Nephron (organoid): Measurements from ENCODE around the gene BCAS3.

Experiments
- H3K27ac Mint-ChIP-seq, 3 experiments: 2 replicates each; pipeline ENCODE4 v1.8.0; 2020; ENCODE audit warnings: mixed read lengths in 3 of 3, mild to moderate bottlenecking in 2 of 3, moderate library complexity in 1 of 3
- H3K27me3 Mint-ChIP-seq: 2 replicates; pipeline ENCODE4 v1.8.0; 2021; ENCODE audit warnings: low read depth, mild to moderate bottlenecking, moderate library complexity, mixed read lengths
- H3K36me3 Mint-ChIP-seq: 2 replicates; pipeline ENCODE4 v1.8.0; 2020; ENCODE audit warnings: low read depth, mixed read lengths
- H3K4me1 Mint-ChIP-seq: 2 replicates; pipeline ENCODE4 v1.8.0; 2020; ENCODE audit warnings: mixed read lengths
- H3K4me3 Mint-ChIP-seq, 3 experiments: 2 replicates each; pipeline ENCODE4 v1.8.0; 2020; ENCODE audit warnings: mild to moderate bottlenecking in 3 of 3, mixed read lengths in 3 of 3, moderate library complexity in 2 of 3
- H3K9me3 Mint-ChIP-seq: 2 replicates; pipeline ENCODE4 v1.8.0; 2020; ENCODE audit warnings: mixed read lengths
- TF ChIP-seq, protein P1 (sequence below), 3 experiments: fragments of 200-600 bp; sonication (generic); IDR thresholded peaks; one replicate each; pipeline ENCODE4 v1.5.0; 2021; ENCODE audit warnings: antibody characterized with exemption in 3 of 3; ENCODE audit not compliant: unreplicated experiment in 3 of 3

The BCAS3 gene

DNA sequence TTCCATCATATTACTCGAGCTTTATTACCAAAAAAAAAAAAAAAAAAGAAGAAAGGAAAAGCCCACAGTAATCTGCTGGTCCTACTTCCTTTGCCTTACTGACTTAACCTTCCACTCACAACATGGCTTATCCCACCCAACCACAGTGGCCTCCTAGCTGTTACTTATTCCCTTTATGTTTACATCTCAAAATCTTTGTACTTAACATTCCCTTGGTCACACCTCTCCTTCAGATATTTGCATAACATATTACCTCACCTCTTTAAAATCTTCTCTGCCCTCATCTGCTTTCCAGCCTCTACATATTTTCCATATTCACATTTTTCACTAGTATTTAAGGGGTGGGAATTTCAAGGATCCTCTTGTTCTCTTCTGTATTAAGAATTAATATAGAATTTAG is 395.0 kb downstream of the BCAS3 start:
- H3K4me1 Mint-ChIP-seq, result peaks cover 4% of the 10 kb centered on the region
- no peaks in the 10 kb centered on the region for H3K27me3 Mint-ChIP-seq
- no peak overlapping the region for H3K27ac Mint-ChIP-seq
- H3K4me3 Mint-ChIP-seq, result no peak overlapping the region
- peaks cover 9% of the 10 kb centered on the region for H3K36me3 Mint-ChIP-seq
- TF ChIP-seq, protein P1, sequence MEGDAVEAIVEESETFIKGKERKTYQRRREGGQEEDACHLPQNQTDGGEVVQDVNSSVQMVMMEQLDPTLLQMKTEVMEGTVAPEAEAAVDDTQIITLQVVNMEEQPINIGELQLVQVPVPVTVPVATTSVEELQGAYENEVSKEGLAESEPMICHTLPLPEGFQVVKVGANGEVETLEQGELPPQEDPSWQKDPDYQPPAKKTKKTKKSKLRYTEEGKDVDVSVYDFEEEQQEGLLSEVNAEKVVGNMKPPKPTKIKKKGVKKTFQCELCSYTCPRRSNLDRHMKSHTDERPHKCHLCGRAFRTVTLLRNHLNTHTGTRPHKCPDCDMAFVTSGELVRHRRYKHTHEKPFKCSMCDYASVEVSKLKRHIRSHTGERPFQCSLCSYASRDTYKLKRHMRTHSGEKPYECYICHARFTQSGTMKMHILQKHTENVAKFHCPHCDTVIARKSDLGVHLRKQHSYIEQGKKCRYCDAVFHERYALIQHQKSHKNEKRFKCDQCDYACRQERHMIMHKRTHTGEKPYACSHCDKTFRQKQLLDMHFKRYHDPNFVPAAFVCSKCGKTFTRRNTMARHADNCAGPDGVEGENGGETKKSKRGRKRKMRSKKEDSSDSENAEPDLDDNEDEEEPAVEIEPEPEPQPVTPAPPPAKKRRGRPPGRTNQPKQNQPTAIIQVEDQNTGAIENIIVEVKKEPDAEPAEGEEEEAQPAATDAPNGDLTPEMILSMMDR (IDR thresholded peaks at IDR 0.05; ENCODE audit: unreplicated experiment in 3 of 3), result no peak
- no peaks in the 10 kb centered on the region for H3K9me3 Mint-ChIP-seq

DNA sequence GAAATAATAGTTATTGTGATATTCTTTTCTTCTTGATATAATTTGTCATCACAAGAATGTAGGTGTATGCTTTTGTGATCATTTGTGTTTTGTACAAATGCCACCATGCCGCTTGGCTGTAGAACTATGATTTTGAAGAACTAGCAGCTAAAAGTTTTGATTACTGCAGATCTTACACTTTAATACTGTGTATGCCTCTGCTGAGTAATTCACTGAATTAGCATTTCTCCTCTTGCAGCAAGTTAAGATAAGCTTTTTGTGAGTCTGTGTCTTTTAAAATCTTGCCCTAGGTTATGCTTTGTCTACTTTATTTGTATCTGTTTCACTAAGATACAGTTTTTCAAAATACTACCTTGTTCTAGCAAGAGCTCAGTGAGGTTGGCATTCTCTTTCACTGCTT is 395.5 kb downstream of the BCAS3 start:
- Mint-ChIP-seq H3K36me3 (peaks cover 12% of the 10 kb centered on the region), H3K27me3 (no peaks in the 10 kb centered on the region), H3K4me1 (peaks cover 4% of the 10 kb centered on the region), H3K9me3 (no peaks in the 10 kb centered on the region), H3K27ac (no peak overlapping the region), H3K4me3 (no peak overlapping the region)
- TF ChIP-seq, protein P1 (IDR thresholded peaks at IDR 0.05; ENCODE audit: unreplicated experiment in 3 of 3), result no peak

DNA sequence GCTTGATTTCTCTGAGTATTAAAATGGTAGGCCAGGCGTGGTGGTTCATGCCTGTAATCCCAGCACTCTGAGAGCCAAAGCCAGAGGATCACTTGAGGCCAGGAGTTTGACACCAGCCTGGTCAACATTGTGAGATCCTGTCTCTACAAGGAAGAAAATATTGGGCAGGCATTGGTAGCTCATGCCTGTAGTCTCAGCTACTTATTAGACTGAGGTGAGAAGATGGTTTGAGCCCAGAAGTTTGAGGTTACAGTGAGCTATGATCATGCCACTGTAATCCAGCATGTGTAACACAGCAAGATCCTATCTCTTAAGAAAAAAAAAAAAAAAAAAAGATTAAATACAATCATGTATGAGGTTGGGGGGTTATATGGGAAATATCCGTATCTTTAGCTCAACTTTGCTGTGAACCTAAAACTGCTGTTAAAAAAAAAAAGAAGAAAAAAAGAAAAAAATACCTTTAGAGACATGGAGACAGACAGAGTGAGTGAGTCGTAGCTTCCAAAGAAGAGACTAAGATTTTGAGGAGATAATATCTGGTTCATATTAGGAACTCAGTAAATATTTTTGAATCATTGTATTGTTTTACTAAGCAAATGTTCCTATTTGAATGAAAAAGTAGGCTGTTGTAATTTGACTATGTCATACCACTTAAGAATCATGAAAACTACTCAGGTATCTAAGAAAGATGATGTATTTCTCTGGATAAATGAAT is 396.3 kb downstream of the BCAS3 start:
- no peak overlapping the region for H3K4me3 Mint-ChIP-seq
- TF ChIP-seq, protein P1 (IDR thresholded peaks at IDR 0.05; ENCODE audit: unreplicated experiment in 3 of 3), result no peak
- peaks cover 16% of the 10 kb centered on the region for H3K36me3 Mint-ChIP-seq
- H3K9me3 Mint-ChIP-seq, result no peaks in the 10 kb centered on the region
- H3K27me3 Mint-ChIP-seq, result no peaks in the 10 kb centered on the region
- no peak overlapping the region for H3K27ac Mint-ChIP-seq
- peaks cover 4% of the 10 kb centered on the region for H3K4me1 Mint-ChIP-seq

DNA sequence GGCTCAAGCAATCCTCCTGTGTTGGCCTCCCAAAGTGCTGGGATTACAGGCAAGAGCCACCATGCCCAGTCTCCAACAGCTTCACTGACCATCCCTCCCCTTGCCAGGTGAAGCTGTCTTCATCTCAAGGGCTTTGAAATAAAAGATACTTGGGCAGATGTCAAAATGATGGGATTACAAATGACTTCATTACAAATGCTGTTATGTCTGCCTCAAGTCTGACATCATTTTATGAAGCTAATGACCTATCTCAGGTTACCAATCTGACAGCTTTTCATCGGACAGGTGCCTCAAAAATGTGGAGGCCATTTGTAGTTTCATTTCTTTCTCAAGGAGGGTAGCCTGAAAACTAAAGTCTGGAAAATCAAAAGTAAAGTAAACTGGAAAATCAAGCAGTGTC is 398.3 kb downstream of the BCAS3 start:
- TF ChIP-seq, protein P1 (IDR thresholded peaks at IDR 0.05; ENCODE audit: unreplicated experiment in 3 of 3), result no peak
- Mint-ChIP-seq H3K4me3 (no peak overlapping the region), H3K9me3 (no peaks in the 10 kb centered on the region), H3K27ac (peak overlapping the region in 2 of 3 experiments; percentile 37 to 68), H3K36me3 (peaks cover 26% of the 10 kb centered on the region), H3K4me1 (peaks cover 4% of the 10 kb centered on the region), H3K27me3 (no peaks in the 10 kb centered on the region)

DNA sequence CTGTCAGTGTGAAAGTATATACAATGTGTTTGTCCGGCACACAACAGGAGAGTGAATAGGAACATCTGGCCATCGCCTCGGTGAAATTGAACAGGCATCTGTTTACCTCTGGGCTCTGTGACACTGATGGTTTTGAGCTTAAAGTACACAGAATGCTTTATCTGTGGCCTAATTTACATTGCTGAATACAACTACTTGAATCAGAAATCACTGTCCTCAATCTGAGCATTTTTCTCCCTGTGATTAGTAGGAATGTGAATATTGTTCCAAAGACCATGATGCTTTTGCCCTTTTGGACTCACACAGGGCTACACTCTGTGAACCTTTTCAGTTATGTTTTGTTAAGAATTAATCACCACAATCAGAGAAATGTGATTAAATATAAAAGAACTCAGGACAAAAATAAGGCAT is 399.0 kb downstream of the BCAS3 start:
- TF ChIP-seq, protein P1 (IDR thresholded peaks at IDR 0.05; ENCODE audit: unreplicated experiment in 3 of 3), result no peak
- Mint-ChIP-seq H3K9me3 (no peaks in the 10 kb centered on the region), H3K27me3 (no peaks in the 10 kb centered on the region), H3K4me1 (peaks cover 4% of the 10 kb centered on the region), H3K36me3 (peaks cover 27% of the 10 kb centered on the region), H3K27ac (peak overlapping the region; percentile 56 to 68 (median 60)), H3K4me3 (no peak overlapping the region)

DNA sequence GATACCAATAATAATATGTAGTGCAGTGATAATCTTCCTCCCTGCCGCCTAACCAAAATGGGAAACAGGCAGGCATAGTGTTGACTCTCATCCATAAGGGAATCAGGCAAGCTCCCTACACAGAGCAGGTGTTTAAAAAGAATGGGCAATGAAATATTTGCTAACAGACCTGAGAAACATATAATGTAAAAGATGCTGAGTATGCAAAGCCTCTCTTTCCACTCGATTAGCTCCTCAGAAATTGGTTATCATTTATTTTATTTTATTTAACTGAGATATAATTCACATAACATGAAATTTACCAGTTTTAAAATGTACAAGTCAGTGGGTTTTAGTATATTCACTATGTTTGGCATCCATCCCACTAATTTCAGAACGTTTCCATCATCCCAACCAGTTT is 404.3 kb downstream of the BCAS3 start:
- no peak overlapping the region for H3K27ac Mint-ChIP-seq
- no peaks in the 10 kb centered on the region for H3K27me3 Mint-ChIP-seq
- H3K36me3 Mint-ChIP-seq, result peaks cover 21% of the 10 kb centered on the region
- no peak overlapping the region for H3K4me3 Mint-ChIP-seq
- TF ChIP-seq, protein P1 (IDR thresholded peaks at IDR 0.05; ENCODE audit: unreplicated experiment in 3 of 3), result no peak
- no peaks in the 10 kb centered on the region for H3K9me3 Mint-ChIP-seq
- no peaks in the 10 kb centered on the region for H3K4me1 Mint-ChIP-seq
